HCT116 (cell line): ENCODE results near the gene CFD. TPM values are rescaled to one million over a fixed set of nuclear protein-coding genes. Genes with fewer than 3 reads are reported as not detected.
A peak's percentile ranks its signal among the peaks of the same experiment; 100 is the strongest.

Experiments
- ATAC-seq: fragments of 200-7000 bp; cut with Tn5 transposase; 2 replicates; pipeline ENCODE4 v1.9.1; 2020; ENCODE audit warnings: mild to moderate bottlenecking, moderate library complexity
- BruUV-seq: library from RNA; stranded (reverse); fragments of 400-500 nt; replicated peaks from 2 replicates; lab custom pipeline; 2021; lab: Mats Ljungman, UMichigan
- CTCF ChIA-PET: fragments of 300-600 bp; sonication (Branson Sonifier 250); formaldehyde crosslinking; loops from one replicate; lab custom pipeline; 2021; ENCODE audit warnings: antibody characterized with exemption; lab: Charles Lee
- POLR2A ChIA-PET: fragments of 300-600, 350-600 bp; sonication (Branson Sonifier 250); formaldehyde crosslinking; loops from one replicate; lab custom pipeline; 2021; ENCODE audit warnings: antibody characterized with exemption; lab: Charles Lee
- RAD21 ChIA-PET, 2 experiments: fragments of 300-600 bp; sonication (Branson Sonifier 250); formaldehyde crosslinking; loops; one replicate each; lab custom pipeline; 2023; ENCODE audit warnings: low total read pairs in 2 of 2; ENCODE audit not compliant: uncharacterized antibody in 2 of 2, unreplicated experiment in 2 of 2, low non-redundant PET in 1 of 2; lab: Charles Lee
- DNase-seq: peaks from one replicate; pipeline ENCODE4 v3.0.0-alpha.2; 2010; ENCODE audit warnings: low read depth, low spot score
- H2AFZ ChIP-seq: fragments of 200-600 bp; shearing (Covaris generic), sonication (generic); 2 replicates; pipeline ENCODE4 v1.6.1; 2017; ENCODE audit warnings: low read depth, mixed run types, mixed read lengths, antibody characterized with exemption, low read length; ENCODE audit not compliant: poor library complexity, severe bottlenecking
- H3K27ac ChIP-seq: 2 replicates; pipeline ENCODE4 v1.5.1; 2012; ENCODE audit warnings: low read depth, low read length
- H3K27me3 ChIP-seq: fragments of 200-600 bp; sonication (generic); 2 replicates; pipeline ENCODE4 v1.6.1; 2016; ENCODE audit warnings: mixed run types, low read length, mixed read lengths; ENCODE audit not compliant: insufficient read depth
- H3K36me3 ChIP-seq, 2 experiments: fragments of 200-500 bp in 1 of 2; fragments of 200-600 bp in 1 of 2; sonication (Bioruptor generic) in 1 of 2; sonication (generic) in 1 of 2; 2 replicates each; pipeline versions ENCODE4 v1.5.1 to v1.6.1; 2014 to 2016; ENCODE audit warnings: low read length in 2 of 2, inconsistent platforms in 1 of 2, mixed read lengths in 1 of 2, mixed run types in 1 of 2; ENCODE audit not compliant: insufficient read depth in 2 of 2, control insufficient read depth in 1 of 2
- H3K4me1 ChIP-seq, 2 experiments: fragments of 200-600 bp in 1 of 2; sonication (generic) in 1 of 2; 2 replicates each; pipeline versions ENCODE4 v1.5.1 to v1.6.1; 2012 to 2017; ENCODE audit warnings: low read length in 2 of 2, inconsistent platforms in 1 of 2, mild to moderate bottlenecking in 1 of 2, mixed read lengths in 1 of 2, mixed run types in 1 of 2, moderate library complexity in 1 of 2; ENCODE audit not compliant: insufficient read depth in 2 of 2, control insufficient read depth in 1 of 2
- H3K4me2 ChIP-seq: fragments of 200-600 bp; sonication (generic); 2 replicates; pipeline ENCODE4 v1.6.1; 2017; ENCODE audit warnings: mixed run types, low read length, mixed read lengths
- H3K4me3 ChIP-seq, 2 experiments: fragments of 200-600 bp in 1 of 2; sonication (generic) in 1 of 2; replicated peaks in 1 of 2; 2 replicates each; pipeline ENCODE4 v1.5.1; 2011 to 2016; ENCODE audit warnings: low read length in 2 of 2, control low read depth in 1 of 2, low read depth in 1 of 2, mild to moderate bottlenecking in 1 of 2, mixed read lengths in 1 of 2, mixed run types in 1 of 2
- H3K79me2 ChIP-seq: fragments of 200-600 bp; sonication (generic); 2 replicates; pipeline ENCODE4 v1.6.1; 2017; ENCODE audit warnings: mild to moderate bottlenecking, mixed run types, low read length, moderate library complexity, mixed read lengths; ENCODE audit not compliant: insufficient read depth
- H3K9ac ChIP-seq: fragments of 200-600 bp; sonication (generic); 2 replicates; pipeline ENCODE4 v1.6.1; 2016; ENCODE audit warnings: low read length, mixed read lengths
- H3K9me2 ChIP-seq: fragments of 200-600 bp; sonication (generic), shearing (Covaris generic); 2 replicates; pipeline ENCODE4 v1.6.1; 2017; ENCODE audit warnings: mixed run types, mild to moderate bottlenecking, moderate library complexity; ENCODE audit not compliant: insufficient read depth
- H3K9me3 ChIP-seq, 2 experiments: fragments of 200-500 bp in 1 of 2; fragments of 200-600 bp in 1 of 2; sonication (Bioruptor generic) in 1 of 2; sonication (generic) in 1 of 2; 2 replicates each; pipeline ENCODE4 v1.6.1; 2014 to 2017; ENCODE audit warnings: low read length in 2 of 2, mixed read lengths in 2 of 2, inconsistent platforms in 1 of 2, low read depth in 1 of 2, mild to moderate bottlenecking in 1 of 2, mixed run types in 1 of 2, moderate library complexity in 1 of 2; ENCODE audit not compliant: control insufficient read depth in 1 of 2, insufficient read depth in 1 of 2
- H4K20me1 ChIP-seq: fragments of 200-600 bp; sonication (generic), shearing (Covaris generic); 2 replicates; pipeline ENCODE4 v1.6.1; 2017; ENCODE audit warnings: mixed run types, mild to moderate bottlenecking, moderate library complexity; ENCODE audit not compliant: insufficient read depth
- ELF1 ChIP-seq: IDR thresholded peaks from 2 replicates; pipeline ENCODE4 v1.6.1; 2012; ENCODE audit warnings: low read depth, borderline replicate concordance
- EZH2phosphoT487 ChIP-seq: fragments of 200-600 bp; IDR thresholded peaks from 2 replicates; pipeline ENCODE4 v1.6.1; 2018; ENCODE audit warnings: antibody characterized with exemption, borderline replicate concordance
- JUND ChIP-seq: IDR thresholded peaks from 2 replicates; pipeline ENCODE4 v1.6.1; 2012
- POLR2A ChIP-seq: IDR thresholded peaks from 2 replicates; pipeline ENCODE4 v1.7.0; 2011; ENCODE audit warnings: borderline replicate concordance; ENCODE audit not compliant: insufficient read depth, insufficient read length; ENCODE audit errors: extremely low read depth
- POLR2AphosphoS5 ChIP-seq: IDR thresholded peaks from 2 replicates; pipeline ENCODE4 v1.6.1; 2011; ENCODE audit warnings: mild to moderate bottlenecking, low read depth, low read length, moderate library complexity
- SP1 ChIP-seq: IDR thresholded peaks from 2 replicates; pipeline ENCODE4 v1.6.1; 2012; ENCODE audit warnings: low read depth
- intact Hi-C: fragments of 100-400 bp; cut with micrococcal nuclease; formaldehyde crosslinking; loops from 2 replicates; pipeline ENCODE4 v1.10.0; 2022
- total RNA-seq: library from RNA; stranded (reverse); gene quantifications from one replicate; pipeline ENCODE4 v1.2.1, GENCODE V29; 2021; ENCODE audit not compliant: unreplicated experiment
- TF ChIP-seq, protein P1 (sequence below), 3 experiments: fragments of 200-600 bp in 1 of 3; sonication (generic) in 1 of 3; IDR thresholded peaks in 2 of 3; conservative IDR thresholded peaks in 1 of 3; 2 replicates each; pipeline ENCODE4 v1.5.1; 2012 to 2017; ENCODE audit warnings: low read depth in 2 of 3, low read length in 2 of 3, antibody characterized with exemption in 1 of 3, borderline replicate concordance in 1 of 3, control low read depth in 1 of 3, mild to moderate bottlenecking in 1 of 3, mixed read lengths in 1 of 3, mixed run types in 1 of 3, moderate library complexity in 1 of 3; ENCODE audit not compliant: insufficient read depth in 1 of 3

CFD gene
- total RNA-seq, 1 experiment from 2014 or later: 80.2 TPM

DNA sequence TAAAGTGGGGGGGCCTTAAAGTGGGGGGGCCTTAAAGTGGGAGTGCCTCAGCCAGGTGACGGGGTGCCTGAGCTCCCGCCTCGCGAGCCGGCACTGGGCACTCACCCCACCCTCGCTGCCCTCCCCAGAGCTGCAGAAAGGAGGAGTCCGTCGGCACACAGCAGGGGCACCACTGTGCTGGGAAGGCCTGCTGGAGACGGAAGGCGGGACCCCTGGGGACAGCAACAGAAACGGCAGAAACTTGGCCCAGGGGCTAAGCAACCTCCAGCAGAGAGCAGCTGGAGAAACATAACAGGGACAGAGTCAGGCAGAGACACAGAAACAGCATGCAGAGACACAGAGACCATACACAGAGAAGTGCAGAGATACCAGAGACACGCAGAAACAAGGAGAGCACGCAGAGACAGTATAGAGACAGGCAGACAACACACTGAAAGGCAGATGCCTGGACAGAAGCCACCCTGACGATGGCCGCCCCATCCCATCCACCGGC lies 7.9 kb downstream of the CFD start:
- peak; percentile 18 for ATAC-seq
- no TSS peak for BruUV-seq

More for the DNA sequence above, 7.9 kb downstream of the CFD start:
- ChIA-PET POLR2A (no interaction called here), RAD21 (no interaction called here), CTCF (no interaction called here)
- no peaks in the 10 kb centered on the region for H4K20me1 ChIP-seq
- H3K4me2 ChIP-seq: no peak overlapping the region
- no peaks in the 10 kb centered on the region for H3K27me3 ChIP-seq
- H3K9ac ChIP-seq: no peak overlapping the region
- H3K79me2 ChIP-seq: no peaks in the 10 kb centered on the region
- peaks cover 5 to 15% of the 10 kb centered on the region in 2 experiments; a peak in 2 of 4 replicates for H3K36me3 ChIP-seq
- no peak for DNase-seq
- no peaks in the 10 kb centered on the region for H3K9me3 ChIP-seq
- intact Hi-C loops: no loop called here
- peak overlapping the region; percentile 79; the same call in 1 of the 2 replicates for H3K27ac ChIP-seq
- no peaks in the 10 kb centered on the region for H3K9me2 ChIP-seq
- H2AFZ ChIP-seq: no peak overlapping the region
- H3K4me3 ChIP-seq: no peak overlapping the region
- TF ChIP-seq POLR2A: no peak
- TF ChIP-seq, protein P1, sequence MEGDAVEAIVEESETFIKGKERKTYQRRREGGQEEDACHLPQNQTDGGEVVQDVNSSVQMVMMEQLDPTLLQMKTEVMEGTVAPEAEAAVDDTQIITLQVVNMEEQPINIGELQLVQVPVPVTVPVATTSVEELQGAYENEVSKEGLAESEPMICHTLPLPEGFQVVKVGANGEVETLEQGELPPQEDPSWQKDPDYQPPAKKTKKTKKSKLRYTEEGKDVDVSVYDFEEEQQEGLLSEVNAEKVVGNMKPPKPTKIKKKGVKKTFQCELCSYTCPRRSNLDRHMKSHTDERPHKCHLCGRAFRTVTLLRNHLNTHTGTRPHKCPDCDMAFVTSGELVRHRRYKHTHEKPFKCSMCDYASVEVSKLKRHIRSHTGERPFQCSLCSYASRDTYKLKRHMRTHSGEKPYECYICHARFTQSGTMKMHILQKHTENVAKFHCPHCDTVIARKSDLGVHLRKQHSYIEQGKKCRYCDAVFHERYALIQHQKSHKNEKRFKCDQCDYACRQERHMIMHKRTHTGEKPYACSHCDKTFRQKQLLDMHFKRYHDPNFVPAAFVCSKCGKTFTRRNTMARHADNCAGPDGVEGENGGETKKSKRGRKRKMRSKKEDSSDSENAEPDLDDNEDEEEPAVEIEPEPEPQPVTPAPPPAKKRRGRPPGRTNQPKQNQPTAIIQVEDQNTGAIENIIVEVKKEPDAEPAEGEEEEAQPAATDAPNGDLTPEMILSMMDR (IDR thresholded peaks at IDR 0.05 in 2 of 3, conservative IDR thresholded peaks at IDR 0.05 in 1 of 3; ENCODE audit: borderline replicate concordance in 1 of 3, insufficient read depth in 1 of 3, low read depth in 2 of 3, low read length in 2 of 3): no peak
- 0 out of 2 replicates have a peak, but pooled peaks have one; percentile 3 for TF ChIP-seq SP1
- TF ChIP-seq ELF1: no peak; the same call in 1 of the 2 replicates
- TF ChIP-seq EZH2phosphoT487: no peak
- peak; percentile 74 for TF ChIP-seq POLR2AphosphoS5
- TF ChIP-seq JUND: peak; percentile 29
- H3K4me1 ChIP-seq: peaks cover 16 to 28% of the 10 kb centered on the region in 2 experiments
